GM18499 (cell line): ENCODE results near the gene C19orf44.
"Not testable (repeated sequence)": the region's sequence is repeated elsewhere in the genome, so short reads cannot be mapped to it uniquely, and the experiment has no call there.

Source experiments
- ATAC-seq: cut with Tn5 transposase; IDR thresholded peaks from one replicate; pipeline ENCODE4 v1.9.1; 2021; ENCODE audit warnings: moderate number of reproducible peaks; ENCODE audit not compliant: insufficient read depth, unreplicated experiment

The C19orf44 gene

GRCh38 chr19:16495982-16496612 is at the start of gene C19orf44, which contains the start of gene CALR3:
Gene C19orf44 (plus strand): TSS chr19:16496394. CDS start chr19:16500793, 4,399 bp downstream.
Gene CALR3 (minus strand): TSS chr19:16496167. CDS start chr19:16496129, 38 bp downstream.
- ATAC-seq = peak; percentile 81

- no peak for ATAC-seq
Measured at GRCh38 chr19:16446724-16447368, 49.3 kb upstream of the C19orf44 start.

DNA sequence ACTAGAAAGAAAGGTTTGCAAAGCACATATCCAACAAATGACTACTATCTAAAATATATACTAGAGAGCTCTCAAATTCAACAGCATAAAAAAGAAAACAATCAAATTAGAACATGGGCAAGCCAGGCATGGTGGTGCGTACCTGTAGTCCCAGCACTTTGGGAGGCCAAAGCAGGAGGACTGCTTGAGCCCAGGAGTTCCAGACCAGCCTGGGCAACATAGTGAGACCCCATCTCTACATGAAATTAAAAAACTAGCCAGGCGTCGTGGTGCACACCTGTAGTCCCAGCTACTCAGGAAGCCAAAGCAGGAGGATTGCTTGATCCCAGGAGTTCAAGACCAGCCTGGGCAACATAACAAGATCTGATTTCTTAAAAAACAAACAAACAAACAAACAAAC is 47.3 kb upstream of the C19orf44 start:
- not testable (repeated sequence) for ATAC-seq

- ATAC-seq = no peak
Measured at GRCh38 chr19:16449330-16449961, 46.7 kb upstream of the C19orf44 start.

GRCh38 chr19:16452325-16452724 is 43.9 kb upstream of the C19orf44 start:
- no peak for ATAC-seq

GRCh38 chr19:16454351-16454918 is 41.8 kb upstream of the C19orf44 start:
- no peak for ATAC-seq

DNA sequence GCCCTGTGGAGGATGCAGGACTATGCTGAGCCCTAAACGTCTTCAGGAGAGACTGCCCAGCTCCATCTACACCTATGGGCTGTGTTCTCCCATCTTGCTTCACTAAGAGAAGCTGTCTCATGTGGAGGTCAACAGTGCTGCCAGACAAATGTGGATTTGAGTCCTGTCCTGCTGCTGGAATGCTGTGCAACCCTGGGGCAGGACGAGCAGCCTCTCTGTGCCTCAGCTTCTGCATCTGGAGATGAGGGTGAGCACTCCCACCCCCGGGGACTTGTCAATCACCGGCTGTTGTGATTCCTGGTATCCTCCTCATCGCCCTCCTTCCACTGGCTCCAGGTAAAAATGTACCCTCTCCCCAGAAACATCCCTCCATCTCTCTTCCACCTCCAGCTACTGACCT is 40.7 kb upstream of the C19orf44 start:
- no peak for ATAC-seq

DNA sequence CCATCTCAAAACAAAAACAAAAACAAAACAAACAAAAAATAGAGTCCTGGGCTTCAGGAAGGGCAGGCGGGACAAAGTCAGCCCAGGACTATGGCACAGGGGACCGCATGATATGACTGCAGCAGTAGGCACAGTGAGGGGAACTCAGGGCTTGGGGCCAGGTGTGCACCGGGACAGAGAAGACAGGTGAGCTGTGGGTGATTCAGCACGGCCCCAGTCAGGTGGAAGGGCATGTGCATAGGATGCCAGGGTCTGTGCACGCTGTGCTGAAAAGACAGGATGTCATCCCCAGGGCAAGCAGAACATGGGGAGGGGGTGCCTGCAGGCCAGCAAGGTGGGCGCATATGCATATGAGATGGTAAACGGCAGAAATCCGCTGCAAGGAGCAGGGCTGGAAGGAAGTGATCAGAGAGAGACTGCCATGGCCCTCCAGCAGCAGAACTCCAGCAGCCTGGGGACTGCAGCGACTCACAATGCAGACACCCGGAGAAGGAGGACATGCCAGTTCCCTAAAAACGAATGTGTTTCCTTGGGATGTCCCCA is 39.5 kb upstream of the C19orf44 start:
- no peak for ATAC-seq

GRCh38 chr19:16457195-16457953 is 38.8 kb upstream of the C19orf44 start:
- ATAC-seq = no peak

DNA sequence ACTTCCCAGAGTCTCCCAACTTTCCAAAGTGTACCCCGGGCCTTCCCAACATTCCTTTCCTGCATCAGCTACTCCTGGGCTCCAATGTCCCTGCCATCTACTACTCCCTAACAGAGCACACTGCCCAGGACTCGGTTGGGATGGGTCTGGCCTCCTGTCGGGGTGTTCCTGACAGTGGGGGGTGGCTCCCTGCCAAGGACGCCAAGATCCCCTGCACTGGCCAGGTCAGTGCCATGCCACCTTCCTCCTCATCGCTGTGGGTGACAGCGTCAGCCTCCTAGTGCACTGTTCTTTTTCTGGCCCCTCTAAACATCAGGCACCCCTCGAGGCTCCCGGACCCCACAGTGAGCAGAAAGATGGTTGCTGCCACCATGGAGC is 38.3 kb upstream of the C19orf44 start:
- ATAC-seq = no peak

GRCh38 chr19:16458391-16459341 is 37.5 kb upstream of the C19orf44 start:
- no peak for ATAC-seq

GRCh38 chr19:16459680-16460079 is 36.5 kb upstream of the C19orf44 start:
- no peak for ATAC-seq

GRCh38 chr19:16460454-16460853 is 35.7 kb upstream of the C19orf44 start:
- ATAC-seq = no peak

DNA sequence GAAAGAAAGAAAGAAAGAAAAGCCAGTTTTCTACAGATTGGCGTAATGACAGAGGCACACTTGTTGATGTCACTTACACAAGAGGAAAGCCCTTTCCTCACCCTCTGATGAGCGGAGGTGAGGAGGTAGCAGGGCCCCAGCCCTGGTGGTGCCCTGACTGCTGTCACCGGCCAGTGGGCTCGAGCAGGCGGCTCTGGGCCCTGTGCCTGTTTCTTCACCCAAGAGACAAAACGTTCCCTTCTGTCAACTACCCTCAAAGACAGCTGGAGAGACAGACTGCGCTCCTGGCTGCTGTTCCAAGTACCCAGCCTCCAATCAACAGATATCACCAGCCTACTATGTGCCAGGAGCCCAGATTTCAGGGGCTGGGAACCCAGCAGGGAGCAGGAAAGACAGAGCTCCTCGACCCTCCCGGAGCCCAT is 34.6 kb upstream of the C19orf44 start:
- no peak for ATAC-seq

GRCh38 chr19:16462757-16463250 is 33.4 kb upstream of the C19orf44 start:
- no peak for ATAC-seq

GRCh38 chr19:16463341-16463990 is 32.7 kb upstream of the C19orf44 start:
- no peak for ATAC-seq

- no peak for ATAC-seq
Measured at GRCh38 chr19:16463991-16464575, 32.1 kb upstream of the C19orf44 start.

- no peak for ATAC-seq
Measured at GRCh38 chr19:16465239-16465638, 31.0 kb upstream of the C19orf44 start.
